BJ (cell line): Measurements from ENCODE around the gene CSF2. TPM values are rescaled to one million over a fixed set of nuclear protein-coding genes. Genes with fewer than 3 reads are reported as not detected.

Experiments used
- CTCF ChIA-PET: fragments of 350-600 bp; formaldehyde crosslinking; extraction: SDS; loops from one replicate; lab custom pipeline; 2021; ENCODE audit warnings: antibody characterized with exemption, inconsistent platforms; lab: Yijun Ruan, JAX
- POLR2A ChIA-PET: fragments of 300-600 bp; sonication (Branson Sonifier 250); formaldehyde crosslinking; extraction: SDS; loops from one replicate; lab custom pipeline; 2021; ENCODE audit warnings: antibody characterized with exemption; lab: Charles Lee
- DNase-seq: peaks from one replicate; pipeline ENCODE4 v3.0.0-alpha.2; 2011; ENCODE audit warnings: low read depth
- H3K27me3 ChIP-seq: 2 replicates; pipeline ENCODE4 v1.6.0; 2011; ENCODE audit warnings: low read length; ENCODE audit not compliant: control insufficient read depth, insufficient read depth
- H3K36me3 ChIP-seq: 2 replicates; pipeline ENCODE4 v1.5.1; 2011; ENCODE audit warnings: low read length; ENCODE audit not compliant: control insufficient read depth, insufficient read depth
- H3K4me3 ChIP-seq: 2 replicates; pipeline ENCODE4 v1.5.1; 2011; ENCODE audit warnings: low read depth, mild to moderate bottlenecking, control low read depth, low read length
- polyA plus RNA-seq: library from polyadenylated mRNA; depleted of rRNA; stranded (reverse); fragments of >200 nt; gene quantifications from 2 replicates; pipeline ENCODE4 v1.2.3, GENCODE V29; 2011
- TF ChIP-seq, protein P1 (sequence below): IDR thresholded peaks from 2 replicates; pipeline ENCODE4 v1.5.1; 2011; ENCODE audit warnings: low read depth, mild to moderate bottlenecking, control low read depth, inconsistent platforms, low read length, moderate library complexity; ENCODE audit not compliant: insufficient read depth

Gene CSF2
- polyA plus RNA-seq, 1 experiment: not detected

DNA sequence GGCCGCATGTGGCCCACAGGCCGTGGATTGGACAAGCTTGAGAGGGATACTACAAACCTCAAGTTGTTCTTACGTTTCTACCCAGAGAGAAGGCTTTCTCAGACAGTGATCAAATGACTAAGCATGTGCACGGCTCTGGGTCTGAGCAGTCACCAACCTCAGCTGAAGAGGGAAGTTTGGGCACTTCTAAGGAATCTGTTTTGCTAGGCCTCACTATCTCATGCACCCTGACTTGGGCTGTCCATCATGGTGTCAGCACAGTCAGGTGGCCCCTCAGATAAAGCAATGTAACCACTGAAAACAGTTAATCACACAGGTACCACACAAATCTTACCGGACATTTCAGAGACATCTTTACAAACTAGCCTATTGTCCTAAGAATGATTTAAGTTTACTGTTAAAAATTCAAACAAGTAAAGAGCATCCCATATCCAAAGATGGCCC lies 24.6 kb downstream of the CSF2 start:
- CTCF ChIA-PET: interaction anchor here (0.6 to 0.9 kb wide), 2 partner anchors 33 to 566 kb away, joined by 3 read pairs; no protein-coding TSS in a partner anchor
- POLR2A ChIA-PET: interaction anchor here (0.6 kb wide), 1 partner anchor 528 kb away, joined by 15 read pairs; no protein-coding TSS in a partner anchor
- DNase-seq: no peak

DNA sequence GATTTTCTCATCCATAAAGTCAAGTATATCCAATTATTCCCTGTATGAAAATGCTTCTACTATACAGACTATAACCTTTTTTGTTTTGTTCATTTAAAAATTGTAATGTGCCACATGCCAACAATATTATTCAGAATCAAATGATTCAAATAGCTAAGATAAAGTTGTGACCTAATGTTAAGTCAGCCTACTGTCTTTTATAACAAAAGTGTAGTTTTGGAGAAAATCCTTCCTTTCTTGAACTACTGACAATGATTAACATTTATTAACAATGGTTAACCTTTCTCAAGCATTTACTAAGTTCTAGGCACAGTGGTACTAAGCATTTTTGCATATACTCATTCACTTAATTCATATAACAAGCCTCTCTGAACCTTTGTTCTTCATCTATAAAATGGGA lies 25.0 kb downstream of the CSF2 start:
- ChIA-PET CTCF (no interaction called here), POLR2A (no interaction called here)
- Histone ChIP-seq H3K4me3 (no peak overlapping the region), H3K36me3 (no peaks in the 10 kb centered on the region), H3K27me3 (no peaks in the 10 kb centered on the region)
- TF ChIP-seq, protein P1, sequence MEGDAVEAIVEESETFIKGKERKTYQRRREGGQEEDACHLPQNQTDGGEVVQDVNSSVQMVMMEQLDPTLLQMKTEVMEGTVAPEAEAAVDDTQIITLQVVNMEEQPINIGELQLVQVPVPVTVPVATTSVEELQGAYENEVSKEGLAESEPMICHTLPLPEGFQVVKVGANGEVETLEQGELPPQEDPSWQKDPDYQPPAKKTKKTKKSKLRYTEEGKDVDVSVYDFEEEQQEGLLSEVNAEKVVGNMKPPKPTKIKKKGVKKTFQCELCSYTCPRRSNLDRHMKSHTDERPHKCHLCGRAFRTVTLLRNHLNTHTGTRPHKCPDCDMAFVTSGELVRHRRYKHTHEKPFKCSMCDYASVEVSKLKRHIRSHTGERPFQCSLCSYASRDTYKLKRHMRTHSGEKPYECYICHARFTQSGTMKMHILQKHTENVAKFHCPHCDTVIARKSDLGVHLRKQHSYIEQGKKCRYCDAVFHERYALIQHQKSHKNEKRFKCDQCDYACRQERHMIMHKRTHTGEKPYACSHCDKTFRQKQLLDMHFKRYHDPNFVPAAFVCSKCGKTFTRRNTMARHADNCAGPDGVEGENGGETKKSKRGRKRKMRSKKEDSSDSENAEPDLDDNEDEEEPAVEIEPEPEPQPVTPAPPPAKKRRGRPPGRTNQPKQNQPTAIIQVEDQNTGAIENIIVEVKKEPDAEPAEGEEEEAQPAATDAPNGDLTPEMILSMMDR: no peak
- no peak for DNase-seq

More for the DNA sequence above, 24.6 kb downstream of the CSF2 start:
- no peaks in the 10 kb centered on the region for H3K36me3 ChIP-seq
- H3K4me3 ChIP-seq: no peak overlapping the region
- no peaks in the 10 kb centered on the region for H3K27me3 ChIP-seq
- TF ChIP-seq, protein P1: no peak

DNA sequence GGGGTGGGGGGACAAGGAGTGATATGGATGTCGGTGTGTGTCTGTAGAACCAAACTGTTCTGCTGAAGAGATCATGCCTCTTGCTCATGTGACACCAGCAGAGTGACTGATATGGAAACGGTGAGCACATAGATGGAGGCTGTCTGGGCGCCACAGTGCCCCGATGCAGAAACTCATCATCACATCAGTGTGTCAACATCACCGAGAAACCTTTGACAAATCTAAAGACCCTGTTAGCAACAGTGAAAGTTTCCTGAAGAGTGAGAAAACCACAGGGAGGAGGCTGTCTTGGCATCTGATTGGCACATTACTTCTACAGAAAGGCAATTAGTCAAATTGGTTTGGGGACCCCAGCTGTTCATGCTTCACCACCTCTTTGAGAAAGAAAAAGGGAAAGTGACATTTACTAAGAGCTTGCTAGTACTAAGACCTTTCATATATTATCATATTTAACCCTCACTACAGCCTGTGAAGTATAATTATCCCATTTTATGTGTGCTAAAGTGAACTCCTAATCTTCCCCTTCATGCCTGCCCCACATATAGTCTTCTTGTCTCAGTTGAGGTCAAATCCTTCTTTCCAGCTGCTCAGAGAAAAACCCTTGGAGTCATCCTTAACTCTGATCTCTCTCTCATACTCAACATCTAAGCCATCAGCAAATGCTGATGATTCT lies 25.6 kb downstream of the CSF2 start:
- H3K27me3 ChIP-seq: no peaks in the 10 kb centered on the region
- ChIA-PET CTCF (interaction anchor here (0.6 to 1.4 kb wide), 2 partner anchors 36 to 38 kb away, joined by 3 read pairs; no protein-coding TSS in a partner anchor), POLR2A (no interaction called here)
- no peak overlapping the region for H3K4me3 ChIP-seq
- H3K36me3 ChIP-seq: no peaks in the 10 kb centered on the region
- TF ChIP-seq, protein P1: no peak
- no peak for DNase-seq

DNA sequence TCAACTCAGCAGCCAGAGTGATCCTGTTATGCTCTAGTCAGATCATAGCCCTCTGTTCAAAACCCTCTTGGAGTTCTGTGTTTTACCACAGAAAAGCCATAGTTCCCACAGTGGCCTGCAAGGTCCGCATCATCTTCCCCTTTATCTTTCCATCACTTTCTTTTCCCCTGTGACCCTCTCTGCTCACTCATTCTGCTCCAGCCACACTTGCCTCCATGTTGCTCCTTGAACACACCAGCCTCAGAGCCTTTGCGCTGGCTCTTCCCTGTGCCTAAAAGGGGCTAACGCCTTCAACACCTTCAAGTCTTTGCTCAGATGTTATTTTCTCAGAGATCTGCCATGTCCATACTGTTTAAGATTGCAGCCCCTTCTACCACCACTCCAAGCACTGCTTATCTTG lies 26.3 kb downstream of the CSF2 start:
- no peak for DNase-seq
- H3K4me3 ChIP-seq: no peak overlapping the region
- TF ChIP-seq, protein P1: no peak
- ChIA-PET CTCF (interaction anchor here (0.6 to 1.4 kb wide), 2 partner anchors 35 to 37 kb away, joined by 3 read pairs; no protein-coding TSS in a partner anchor), POLR2A (no interaction called here)
- no peaks in the 10 kb centered on the region for H3K27me3 ChIP-seq
- no peaks in the 10 kb centered on the region for H3K36me3 ChIP-seq

DNA sequence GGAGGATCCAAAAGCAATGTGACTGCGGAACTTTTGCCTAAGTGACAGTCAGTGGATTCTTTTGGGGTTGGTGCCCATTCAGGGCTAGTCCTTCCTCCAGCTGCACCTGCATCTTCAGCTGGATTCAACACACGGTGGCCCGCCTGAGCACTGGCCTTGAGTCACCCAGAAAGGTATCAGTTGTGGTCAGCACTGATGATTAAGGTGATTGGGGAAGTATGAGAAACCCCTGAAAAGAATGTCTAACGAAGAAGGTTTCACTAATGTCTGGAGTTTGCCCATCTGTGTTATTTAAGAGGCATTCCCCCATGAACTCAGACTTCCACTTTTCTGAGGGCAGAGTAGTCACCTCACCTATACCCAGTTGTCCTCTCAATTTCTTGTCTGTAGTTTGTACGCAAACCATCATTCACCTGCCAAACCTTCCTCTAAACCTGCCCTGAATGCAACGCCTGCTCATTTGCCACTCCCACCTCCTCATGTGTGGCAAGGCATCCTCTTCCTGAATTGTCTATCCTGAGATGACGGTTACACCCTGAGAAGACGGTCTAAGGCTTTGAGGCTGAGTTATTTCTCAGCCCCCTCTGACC lies 27.2 kb downstream of the CSF2 start:
- Histone ChIP-seq H3K4me3 (no peak overlapping the region), H3K27me3 (no peaks in the 10 kb centered on the region), H3K36me3 (no peaks in the 10 kb centered on the region)
- ChIA-PET POLR2A (no interaction called here), CTCF (no interaction called here)
- TF ChIP-seq, protein P1: no peak
- no peak for DNase-seq
